GM12878 (cell line): ENCODE data around the gene CNDP1. TPM values are rescaled to one million over a fixed set of nuclear protein-coding genes. Genes with fewer than 3 reads are reported as not detected.

Experiments used
- ATAC-seq: fragments of 200-7000 bp; cut with Tn5 transposase; 3 replicates; pipeline ENCODE4 v1.9.1; 2020; ENCODE audit warnings: mild to moderate bottlenecking, moderate library complexity
- BruUV-seq: library from RNA; stranded (reverse); fragments of 400-500 nt; replicated peaks from 2 replicates; lab custom pipeline; 2021; lab: Mats Ljungman, UMichigan
- CTCF ChIA-PET: fragments of 300-600 bp; sonication (Branson Sonifier 250); formaldehyde crosslinking; extraction: SDS; loops from one replicate; lab custom pipeline; 2021; ENCODE audit warnings: inconsistent platforms; lab: Yijun Ruan, JAX
- POLR2A ChIA-PET: fragments of 350-600 bp; formaldehyde crosslinking; extraction: SDS; loops from one replicate; lab custom pipeline; 2021; ENCODE audit warnings: inconsistent platforms; lab: Charles Lee
- RAD21 ChIA-PET: fragments of 300-600 bp; sonication (Branson Sonifier 250); formaldehyde crosslinking; loops from one replicate; lab custom pipeline; 2023; ENCODE audit warnings: antibody characterized with exemption; ENCODE audit not compliant: unreplicated experiment; lab: Charles Lee
- SMC1A ChIA-PET: fragments of 300-600 bp; sonication (Branson Sonifier 250); formaldehyde crosslinking; loops from one replicate; lab custom pipeline; 2023; ENCODE audit not compliant: unreplicated experiment, uncharacterized antibody; lab: Charles Lee
- DNase-seq: peaks from one replicate; pipeline ENCODE4 v3.0.0-alpha.2; 2011; ENCODE audit warnings: low read depth, low spot score
- FAIRE-seq: peaks from 3 replicates; lab custom pipeline; 2011; peaks lifted over from hg19 to GRCh38; lab: Jason Lieb, UNC
- H2AFZ ChIP-seq: 2 replicates; pipeline ENCODE4 v1.6.0; 2011; ENCODE audit warnings: low read depth, low read length, control low read depth; ENCODE audit not compliant: control insufficient read depth
- H3K27ac ChIP-seq: 2 replicates; pipeline ENCODE4 v1.5.1; 2011; ENCODE audit warnings: control low read depth; ENCODE audit not compliant: control insufficient read depth, insufficient read depth
- H3K27me3 ChIP-seq, 2 experiments: replicated peaks in 1 of 2; 2 replicates each; pipeline versions ENCODE4 v1.6.0 to v1.6.1; 2011; ENCODE audit warnings: low read length in 1 of 2; ENCODE audit not compliant: control insufficient read depth in 2 of 2, insufficient read depth in 2 of 2
- H3K36me3 ChIP-seq, 2 experiments: 2 replicates each; pipeline ENCODE4 v1.5.1; 2011; ENCODE audit warnings: low read length in 1 of 2; ENCODE audit not compliant: control insufficient read depth in 2 of 2, insufficient read depth in 2 of 2
- H3K4me1 ChIP-seq: 2 replicates; pipeline ENCODE4 v1.6.1; 2011; ENCODE audit warnings: mild to moderate bottlenecking, low read length, moderate library complexity, mixed read lengths; ENCODE audit not compliant: control insufficient read depth, insufficient read depth
- H3K4me2 ChIP-seq: 2 replicates; pipeline ENCODE4 v1.6.0; 2011; ENCODE audit warnings: control low read depth; ENCODE audit not compliant: control insufficient read depth, insufficient read depth
- H3K4me3 ChIP-seq: fragments of 200-600 bp; sonication (generic); 2 replicates; pipeline ENCODE4 v1.5.1; 2016
- H3K79me2 ChIP-seq: 2 replicates; pipeline ENCODE4 v1.6.0; 2011; ENCODE audit warnings: low read length; ENCODE audit not compliant: control insufficient read depth, insufficient read depth
- H3K9ac ChIP-seq: 2 replicates; pipeline ENCODE4 v1.8.0; 2011; ENCODE audit warnings: low read length, control low read depth, mixed read lengths; ENCODE audit not compliant: control insufficient read depth, insufficient read depth
- H3K9me3 ChIP-seq: replicated peaks from 3 replicates; pipeline ENCODE4 v1.5.1; 2011; ENCODE audit warnings: mild to moderate bottlenecking, low read length; ENCODE audit not compliant: control insufficient read depth, insufficient read depth
- H4K20me1 ChIP-seq: 2 replicates; pipeline ENCODE4 v1.6.0; 2011; ENCODE audit not compliant: control insufficient read depth, insufficient read depth
- BCLAF1 ChIP-seq: fragments of 450-650 bp; IDR thresholded peaks from 2 replicates; pipeline ENCODE4 v1.6.1; 2017; ENCODE audit warnings: antibody characterized with exemption, mild to moderate bottlenecking, moderate library complexity
- IRF5 ChIP-seq: fragments of 450-650 bp; IDR thresholded peaks from 2 replicates; pipeline ENCODE4 v1.6.1; 2017; ENCODE audit warnings: borderline replicate concordance
- MAX ChIP-seq: IDR thresholded peaks from 2 replicates; pipeline ENCODE4 v1.6.1; 2012; ENCODE audit warnings: low read depth, low read length, improper control_type of control experiment
- MXI1 ChIP-seq: fragments of 150-350 bp; IDR thresholded peaks from 2 replicates; pipeline ENCODE4 v1.6.1; 2011; ENCODE audit warnings: low read depth, mild to moderate bottlenecking, inconsistent platforms, low read length, improper control_type of control experiment
- NFIC ChIP-seq: IDR thresholded peaks from 2 replicates; pipeline ENCODE4 v1.6.1; 2012; ENCODE audit warnings: low read depth, mild to moderate bottlenecking, inconsistent platforms, low read length, moderate library complexity
- SKIL ChIP-seq: fragments of 450-650 bp; IDR thresholded peaks from 2 replicates; pipeline ENCODE4 v1.6.1; 2017; ENCODE audit warnings: mild to moderate bottlenecking, low read depth, inconsistent platforms; ENCODE audit not compliant: poor library complexity, severe bottlenecking
- STAT3 ChIP-seq: IDR thresholded peaks from 2 replicates; pipeline ENCODE4 v1.6.1; 2011; ENCODE audit warnings: low read depth, low read length, improper control_type of control experiment
- TBL1XR1 ChIP-seq: IDR thresholded peaks from 2 replicates; pipeline ENCODE4 v1.6.1; 2012; ENCODE audit warnings: low read depth, low read length, improper control_type of control experiment
- TCF12 ChIP-seq: IDR thresholded peaks from 2 replicates; pipeline ENCODE4 v1.6.1; 2011; ENCODE audit warnings: low read depth, mild to moderate bottlenecking, low read length
- YBX1 ChIP-seq: fragments of 450-650 bp; IDR thresholded peaks from 2 replicates; pipeline ENCODE4 v1.6.1; 2016; ENCODE audit warnings: antibody characterized with exemption
- YY1 ChIP-seq: IDR thresholded peaks from 2 replicates; pipeline ENCODE4 v1.6.1; 2011; ENCODE audit warnings: low read depth, mild to moderate bottlenecking, low read length
- ZNF687 ChIP-seq: fragments of 450-650 bp; IDR thresholded peaks from 2 replicates; pipeline ENCODE4 v1.6.1; 2017; ENCODE audit warnings: mild to moderate bottlenecking, moderate library complexity
- WGBS: methylation state at CpG from one replicate; pipeline ENCODE4 v1.1.6; 2016; ENCODE audit warnings: low lambda C conversion rate; ENCODE audit not compliant: insufficient replicate concordance, insufficient coverage; ENCODE audit errors: missing lambda C conversion rate; 5-methylcytosine and 5-hydroxymethylcytosine counted together
- in situ Hi-C: fragments of 300-500 bp; cut with MboI; formaldehyde crosslinking; loops from 9 replicates; pipeline ENCODE4 v1.14.3; 2018; ENCODE audit warnings: mixed read lengths
- intact Hi-C: fragments of 100-400 bp; cut with micrococcal nuclease; formaldehyde crosslinking; loops from one replicate; pipeline ENCODE4 v1.14.2; 2022; ENCODE audit not compliant: unreplicated experiment
- polyA plus RNA-seq, 11 experiments: library from polyadenylated mRNA; depleted of rRNA in 4 of 11; unstranded in 6 of 11; stranded (reverse) in 5 of 11; fragments of >200 nt; fragmentation: Nextera tagmentation in 4 of 11; fragmentation: Illumina TruSeq in 1 of 11; extraction: Ambion mirVana in 4 of 11; extraction: Trizol in 1 of 11; gene quantifications; 1 replicate in 1 of 11; 2 replicates in 10 of 11; pipeline versions ENCODE4 v1.2.1 to v1.2.3, GENCODE V29; 2011 to 2016; ENCODE audit warnings: inconsistent platforms in 2 of 11, missing spikeins in 2 of 11, low read depth in 1 of 11
- total RNA-seq, 4 experiments: library from RNA; depleted of rRNA in 3 of 4; stranded (reverse); fragments of >200 nt in 3 of 4; fragmentation: Illumina TruSeq in 1 of 4; extraction: Trizol in 1 of 4; gene quantifications; 2 replicates each; pipeline versions ENCODE4 v1.2.1 to v1.2.3, GENCODE V29; 2013 to 2021

The CNDP1 gene
- total and polyA plus RNA-seq, 10 of the 15 experiments (the other 5 are each of a cell fraction or from before 2014, with no cell fraction given): 0.04 to 0.05 TPM; not detected in 8

- H3K4me2 ChIP-seq: no peak overlapping the region
- 77% methylated on average over 6 of the region's 6 CpGs for WGBS
- no peak for ATAC-seq
- in situ Hi-C loops (loop anchor here (5.0 kb wide), 2 partner anchors 199 to 354 kb away; no protein-coding TSS in a partner anchor), intact Hi-C loops (loop anchor here (5.0 kb wide), 1 partner anchor 509 kb away; no protein-coding TSS in a partner anchor)
- no peak overlapping the region for H3K4me3 ChIP-seq
- ChIA-PET SMC1A (interaction anchor here (0.7 to 1.9 kb wide), 6 partner anchors 11 to 353 kb away, joined by 3 to 9 read pairs (median 5); no protein-coding TSS in a partner anchor), RAD21 (interaction anchor here (0.7 to 1.9 kb wide), 8 partner anchors 50 to 354 kb away, joined by 3 to 12 read pairs (median 6); no protein-coding TSS in a partner anchor), POLR2A (interaction anchor here (0.6 kb wide), 1 partner anchor 161 kb away, joined by 3 read pairs; no protein-coding TSS in a partner anchor), CTCF (interaction anchor here (0.6 to 1.9 kb wide), 18 partner anchors 28 to 468 kb away, joined by 3 to 22 read pairs (median 5); partner anchors contain the start of gene CNDP2)
- no peak overlapping the region for H3K9ac ChIP-seq
- no peaks in the 10 kb centered on the region for H3K79me2 ChIP-seq
- H3K27ac ChIP-seq: no peak overlapping the region
- no peak for DNase-seq
- no peaks in the 10 kb centered on the region for H3K36me3 ChIP-seq
- no peak for FAIRE-seq
- H4K20me1 ChIP-seq: no peaks in the 10 kb centered on the region
- H2AFZ ChIP-seq: no peak overlapping the region
- 0 out of 2 replicates have a peak, but pooled peaks cover 5% of the 10 kb centered on the region for H3K4me1 ChIP-seq
- H3K27me3 ChIP-seq: no peaks in the 10 kb centered on the region; a peak in 1 of 4 replicates
- BruUV-seq: no TSS peak
- H3K9me3 ChIP-seq: peaks cover 5% of the 10 kb centered on the region; the same call in 1 of the 3 replicates
- TF ChIP-seq BCLAF1 (no peak), YBX1 (no peak), TCF12 (no peak), IRF5 (no peak), YY1 (no peak), STAT3 (no peak), SKIL (no peak), TBL1XR1 (no peak), MAX (no peak), ZNF687 (no peak), NFIC (no peak), MXI1 (no peak)
Observed at GRCh38 chr18:74550886-74551285, 16.6 kb downstream of the CNDP1 start.
